IPS-15b (cell line): ENCODE data around the gene SF3A2.

Experiments used
- H3K27me3 ChIP-seq: one replicate; pipeline ENCODE4 v1.6.1; 2013; ENCODE audit warnings: low read length; ENCODE audit not compliant: control insufficient read depth, insufficient read depth
- H3K36me3 ChIP-seq: one replicate; pipeline ENCODE4 v1.6.1; 2013; ENCODE audit warnings: low read length; ENCODE audit not compliant: control insufficient read depth, insufficient read depth
- H3K4me1 ChIP-seq: one replicate; pipeline ENCODE4 v1.6.1; 2013; ENCODE audit warnings: mild to moderate bottlenecking, low read length; ENCODE audit not compliant: control insufficient read depth, insufficient read depth
- H3K4me3 ChIP-seq: one replicate; pipeline ENCODE4 v1.5.1; 2013; ENCODE audit warnings: low read depth, low read length
- H3K9ac ChIP-seq: one replicate; pipeline ENCODE4 v1.6.1; 2013; ENCODE audit warnings: low read depth, mild to moderate bottlenecking, low read length
- H3K9me3 ChIP-seq: one replicate; pipeline ENCODE4 v1.6.1; 2013; ENCODE audit warnings: mild to moderate bottlenecking, low read length; ENCODE audit not compliant: control insufficient read depth, insufficient read depth

Gene SF3A2

GRCh38 chr19:2223391-2223790 is 13.2 kb upstream of the SF3A2 start:
- Histone ChIP-seq H3K9me3 (no peaks in the 10 kb centered on the region), H3K9ac (no peak overlapping the region), H3K4me1 (no peaks in the 10 kb centered on the region), H3K36me3 (peaks cover 75% of the 10 kb centered on the region), H3K4me3 (no peak overlapping the region), H3K27me3 (no peaks in the 10 kb centered on the region)

- Histone ChIP-seq H3K27me3 (no peaks in the 10 kb centered on the region), H3K9me3 (no peaks in the 10 kb centered on the region), H3K36me3 (peaks cover 80% of the 10 kb centered on the region), H3K9ac (no peak overlapping the region), H3K4me1 (no peaks in the 10 kb centered on the region), H3K4me3 (no peak overlapping the region)
Observed at GRCh38 chr19:2223959-2224358, 12.7 kb upstream of the SF3A2 start.

GRCh38 chr19:2224754-2225349 is 11.8 kb upstream of the SF3A2 start:
- Histone ChIP-seq H3K9ac (no peak overlapping the region), H3K9me3 (no peaks in the 10 kb centered on the region), H3K27me3 (no peaks in the 10 kb centered on the region), H3K4me3 (no peak overlapping the region), H3K36me3 (peaks cover 84% of the 10 kb centered on the region), H3K4me1 (no peaks in the 10 kb centered on the region)

- Histone ChIP-seq H3K4me1 (no peaks in the 10 kb centered on the region), H3K36me3 (peaks cover 77% of the 10 kb centered on the region), H3K9ac (no peak overlapping the region)
Observed at GRCh38 chr19:2225415-2226050, 11.1 kb upstream of the SF3A2 start.

GRCh38 chr19:2226051-2226839 is 10.4 kb upstream of the SF3A2 start:
- no peak overlapping the region for H3K4me3 ChIP-seq
- peaks cover 78% of the 10 kb centered on the region for H3K36me3 ChIP-seq
- H3K9ac ChIP-seq: no peak overlapping the region
- H3K4me1 ChIP-seq: no peaks in the 10 kb centered on the region
- H3K9me3 ChIP-seq: no peaks in the 10 kb centered on the region
- H3K27me3 ChIP-seq: no peaks in the 10 kb centered on the region

More at GRCh38 chr19:2225415-2226050, 11.1 kb upstream of the SF3A2 start:
- Histone ChIP-seq H3K4me3 (no peak overlapping the region), H3K27me3 (no peaks in the 10 kb centered on the region), H3K9me3 (no peaks in the 10 kb centered on the region)

- Histone ChIP-seq H3K9me3 (no peaks in the 10 kb centered on the region), H3K9ac (no peak overlapping the region), H3K4me1 (no peaks in the 10 kb centered on the region), H3K27me3 (no peaks in the 10 kb centered on the region), H3K36me3 (peaks cover 76% of the 10 kb centered on the region), H3K4me3 (no peak overlapping the region)
Observed at GRCh38 chr19:2226840-2227360, 9.7 kb upstream of the SF3A2 start.

- Histone ChIP-seq H3K4me3 (no peak overlapping the region), H3K27me3 (no peaks in the 10 kb centered on the region), H3K36me3 (peaks cover 70% of the 10 kb centered on the region), H3K4me1 (no peaks in the 10 kb centered on the region), H3K9ac (no peak overlapping the region), H3K9me3 (no peaks in the 10 kb centered on the region)
Observed at GRCh38 chr19:2227415-2228156, 9.0 kb upstream of the SF3A2 start.

GRCh38 chr19:2228157-2229030 is 8.2 kb upstream of the SF3A2 start:
- Histone ChIP-seq H3K36me3 (peaks cover 72% of the 10 kb centered on the region), H3K9ac (peak overlapping the region; percentile 24), H3K4me3 (no peak overlapping the region)

GRCh38 chr19:2229103-2230032 is 7.3 kb upstream of the SF3A2 start:
- Histone ChIP-seq H3K36me3 (peaks cover 72% of the 10 kb centered on the region), H3K4me1 (no peaks in the 10 kb centered on the region), H3K27me3 (no peaks in the 10 kb centered on the region), H3K4me3 (no peak overlapping the region), H3K9ac (peak overlapping the region; percentile 24), H3K9me3 (no peaks in the 10 kb centered on the region)

More at GRCh38 chr19:2228157-2229030, 8.2 kb upstream of the SF3A2 start:
- H3K9me3 ChIP-seq: no peaks in the 10 kb centered on the region
- H3K4me1 ChIP-seq: no peaks in the 10 kb centered on the region
- H3K27me3 ChIP-seq: no peaks in the 10 kb centered on the region

- no peaks in the 10 kb centered on the region for H3K4me1 ChIP-seq
- peaks cover 65% of the 10 kb centered on the region for H3K36me3 ChIP-seq
- no peaks in the 10 kb centered on the region for H3K27me3 ChIP-seq
- no peak overlapping the region for H3K4me3 ChIP-seq
- H3K9ac ChIP-seq: no peak overlapping the region
- no peaks in the 10 kb centered on the region for H3K9me3 ChIP-seq
Observed at GRCh38 chr19:2230033-2230531, 6.5 kb upstream of the SF3A2 start.
